ENCODE results near the gene FZD1.

DNA sequence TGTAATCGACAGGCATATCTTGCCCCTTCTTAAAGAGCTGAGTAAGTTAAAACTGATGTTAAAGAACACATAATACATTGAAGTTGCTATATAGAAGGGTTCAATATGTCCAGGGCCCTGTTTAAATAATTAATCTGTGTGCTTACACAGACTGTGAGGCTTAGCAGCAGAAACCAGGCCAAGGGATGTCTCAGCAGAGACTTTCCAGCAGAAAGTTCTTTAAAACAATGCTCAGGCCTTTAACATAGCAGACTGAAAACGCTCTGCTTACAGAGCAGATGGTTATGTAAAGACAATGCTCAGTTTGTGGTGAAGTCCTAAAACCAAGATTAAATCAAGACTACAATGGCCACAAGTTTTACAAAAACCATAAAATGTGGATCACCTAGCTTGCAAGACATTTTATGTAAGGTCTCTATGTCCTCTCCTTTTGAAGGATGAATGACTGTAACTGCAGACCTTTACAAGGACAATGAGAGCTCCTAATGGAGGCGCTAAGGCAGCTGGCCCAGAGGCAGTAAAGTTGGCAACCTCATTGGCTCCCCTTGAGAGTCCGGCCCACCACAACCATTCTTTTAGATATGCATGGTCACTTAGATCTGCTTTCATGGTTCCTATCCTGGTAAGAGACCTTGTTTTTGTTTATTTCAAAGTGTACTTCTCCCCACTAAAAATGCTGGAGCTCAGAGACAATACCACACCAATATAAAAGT, 56.3 kb downstream of the FZD1 start:
- TF ChIP-seq POLR2A (IDR thresholded peaks at IDR 0.05; ENCODE audit: low read depth, low read length) (no peak), TAF1 (IDR thresholded peaks at IDR 0.05; ENCODE audit: low read depth, low read length) (no peak), SPI1 (IDR thresholded peaks at IDR 0.05; ENCODE audit: low read depth, low read length) (no peak)
